Mesendoderm (in vitro differentiated cells): ENCODE measurements around the gene SPACA1. TPM values are rescaled to one million over a fixed set of nuclear protein-coding genes. Genes with fewer than 3 reads are reported as not detected.
"Not testable (repeated sequence)": the region's sequence is repeated elsewhere in the genome, so short reads cannot be mapped to it uniquely, and the experiment has no call there.

Source experiments
- DNase-seq: peaks from one replicate; pipeline ENCODE4 v3.0.0; 2013
- H2AK5ac ChIP-seq: 2 replicates; pipeline ENCODE4 v1.6.1; 2013; ENCODE audit warnings: low read length, inconsistent platforms
- H2BK120ac ChIP-seq: 2 replicates; pipeline ENCODE4 v1.6.1; 2013; ENCODE audit warnings: low read depth, mild to moderate bottlenecking, low read length, moderate library complexity, mixed read lengths
- H2BK15ac ChIP-seq: replicated peaks from 2 replicates; pipeline ENCODE4 v1.6.1; 2013; ENCODE audit warnings: low read depth, mild to moderate bottlenecking, moderate library complexity
- H2BK5ac ChIP-seq: 2 replicates; pipeline ENCODE4 v1.6.1; 2013; ENCODE audit warnings: low read length, inconsistent platforms
- H3K18ac ChIP-seq: 2 replicates; pipeline ENCODE4 v1.6.1; 2013; ENCODE audit warnings: mild to moderate bottlenecking, low read length, mixed read lengths
- H3K23ac ChIP-seq: one replicate; pipeline ENCODE4 v1.6.1; 2013; ENCODE audit warnings: low read length
- H3K27ac ChIP-seq: 2 replicates; pipeline ENCODE4 v1.5.1; 2013; ENCODE audit warnings: low read depth, mild to moderate bottlenecking, inconsistent platforms, low read length, moderate library complexity
- H3K27me3 ChIP-seq: 2 replicates; pipeline ENCODE4 v1.6.1; 2013; ENCODE audit warnings: low read length, control low read depth, mild to moderate bottlenecking, inconsistent platforms; ENCODE audit not compliant: insufficient read depth, poor library complexity
- H3K36me3 ChIP-seq: 2 replicates; pipeline ENCODE4 v1.6.1; 2013; ENCODE audit warnings: low read length, inconsistent platforms; ENCODE audit not compliant: control insufficient read depth, insufficient read depth
- H3K4ac ChIP-seq: one replicate; pipeline ENCODE4 v1.6.1; 2013; ENCODE audit warnings: low read depth, mild to moderate bottlenecking, low read length, moderate library complexity
- H3K4me1 ChIP-seq: 2 replicates; pipeline ENCODE4 v1.6.1; 2013; ENCODE audit warnings: low read depth, low read length, inconsistent platforms; ENCODE audit not compliant: control insufficient read depth
- H3K4me2 ChIP-seq: 2 replicates; pipeline ENCODE4 v1.6.1; 2013; ENCODE audit warnings: low read length
- H3K4me3 ChIP-seq: 2 replicates; pipeline ENCODE4 v1.5.1; 2013; ENCODE audit warnings: mild to moderate bottlenecking, low read length
- H3K56ac ChIP-seq: one replicate; pipeline ENCODE4 v1.6.1; 2013; ENCODE audit warnings: low read length
- H3K79me1 ChIP-seq: 2 replicates; pipeline ENCODE4 v1.6.1; 2013; ENCODE audit warnings: low read length, inconsistent platforms
- H3K79me2 ChIP-seq: 2 replicates; pipeline ENCODE4 v1.6.1; 2013; ENCODE audit warnings: mild to moderate bottlenecking, low read length; ENCODE audit not compliant: control insufficient read depth, insufficient read depth
- H3K9ac ChIP-seq: 2 replicates; pipeline ENCODE4 v1.6.1; 2013; ENCODE audit warnings: low read length, inconsistent platforms
- H4K5ac ChIP-seq: one replicate; pipeline ENCODE4 v1.6.1; 2013; ENCODE audit warnings: low read length
- H4K8ac ChIP-seq: one replicate; pipeline ENCODE4 v1.6.1; 2013; ENCODE audit warnings: low read depth, mild to moderate bottlenecking, control low read depth, low read length, moderate library complexity
- WGBS: extraction: QIAGEN DNeasy Blood & Tissue Kit; methylation state at CpG from one replicate; pipeline ENCODE4 v1.1.7; 2013; ENCODE audit warnings: low lambda C conversion rate, missing lambda C conversion rate; ENCODE audit not compliant: insufficient coverage; ENCODE audit errors: extremely low coverage; 5-methylcytosine and 5-hydroxymethylcytosine counted together
- polyA plus RNA-seq, 2 experiments: library from polyadenylated mRNA; stranded (reverse); fragments of 200-250 nt; gene quantifications; one replicate each; pipeline ENCODE4 v1.2.3, GENCODE V29; 2013

SPACA1 gene, protein sequence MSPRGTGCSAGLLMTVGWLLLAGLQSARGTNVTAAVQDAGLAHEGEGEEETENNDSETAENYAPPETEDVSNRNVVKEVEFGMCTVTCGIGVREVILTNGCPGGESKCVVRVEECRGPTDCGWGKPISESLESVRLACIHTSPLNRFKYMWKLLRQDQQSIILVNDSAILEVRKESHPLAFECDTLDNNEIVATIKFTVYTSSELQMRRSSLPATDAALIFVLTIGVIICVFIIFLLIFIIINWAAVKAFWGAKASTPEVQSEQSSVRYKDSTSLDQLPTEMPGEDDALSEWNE
- not detected for polyA plus RNA-seq (2013, experiment 1 of 2)
- not detected for polyA plus RNA-seq (2013, experiment 2 of 2)

DNA sequence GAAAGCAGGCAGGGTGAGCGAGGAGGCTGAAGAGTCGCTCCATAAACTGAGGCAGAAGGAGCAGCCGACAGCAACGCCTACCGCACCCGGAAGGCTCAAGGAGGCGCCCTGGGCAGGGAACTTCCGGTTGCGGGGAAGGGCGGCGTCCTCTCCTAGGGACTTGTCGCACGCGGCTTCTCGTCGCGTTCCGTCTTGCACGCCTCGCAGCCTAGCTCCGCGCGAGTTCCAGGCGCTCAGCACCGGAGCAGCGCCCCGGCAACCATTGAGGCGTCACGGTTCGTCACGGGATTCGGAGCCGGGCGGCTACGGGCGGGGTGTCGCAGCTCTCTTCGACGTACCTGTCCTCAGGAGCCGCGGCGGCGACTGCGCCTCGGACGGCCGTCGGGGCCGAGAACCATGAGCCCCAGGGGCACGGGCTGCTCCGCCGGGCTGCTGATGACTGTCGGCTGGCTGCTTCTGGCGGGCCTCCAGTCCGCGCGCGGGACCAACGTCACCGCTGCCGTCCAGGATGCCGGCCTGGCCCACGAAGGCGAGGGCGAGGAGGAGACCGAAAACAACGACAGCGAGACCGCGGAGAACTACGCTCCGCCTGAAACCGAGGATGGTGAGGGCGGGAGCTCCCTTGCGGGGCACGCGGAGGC lies at the start of gene SPACA1:
TSS of gene SPACA1 (plus strand) at position 332 of the 641 bp plus-strand sequence. CDS start at position 397, 65 bp downstream.
- Histone ChIP-seq H3K4me1 (no peaks in the 10 kb centered on the region), H3K4me2 (no peak within 1 kb of the TSS), H3K27me3 (no peaks in the 10 kb centered on the region), H4K8ac (no peak within 1 kb of the TSS), H3K36me3 (no peaks in the 10 kb centered on the region), H3K9ac (no peak within 1 kb of the TSS), H3K23ac (no peak within 1 kb of the TSS), H3K79me2 (no peaks in the 10 kb centered on the region), H3K18ac (no peak within 1 kb of the TSS), H3K4me3 (no peak within 1 kb of the TSS), H2BK15ac (no peak within 1 kb of the TSS), H2AK5ac (no peak within 1 kb of the TSS), H4K5ac (no peak within 1 kb of the TSS), H2BK5ac (no peak within 1 kb of the TSS), H3K56ac (no peak within 1 kb of the TSS), H3K4ac (no peak within 1 kb of the TSS), H3K27ac (no peak within 1 kb of the TSS), H2BK120ac (no peak within 1 kb of the TSS), H3K79me1 (no peaks in the 10 kb centered on the region)
- no peak for DNase-seq
- WGBS: no CpG with 5 or more reads among the region's 77 CpGs

DNA sequence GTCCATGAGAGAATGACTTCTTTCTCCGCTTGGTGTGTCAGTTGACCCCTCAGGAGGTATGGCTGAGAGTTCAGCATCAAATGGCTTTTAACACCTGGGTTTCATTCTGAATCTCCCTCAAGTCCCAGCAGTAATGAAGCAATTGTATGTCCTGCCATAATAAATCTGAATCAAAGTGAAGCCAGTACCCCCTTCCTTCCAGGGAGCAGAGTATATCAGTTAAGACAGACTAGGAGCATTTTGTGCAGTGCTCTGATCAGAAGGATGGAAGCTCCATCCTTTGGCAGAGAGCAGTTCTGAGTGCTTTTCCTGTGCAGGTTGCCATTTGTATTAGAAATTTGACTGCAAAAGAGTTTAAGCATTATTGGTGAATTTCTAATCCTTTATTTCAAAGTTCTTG lies 46.9 kb upstream of the SPACA1 start:
- no peak overlapping the region for H2BK5ac ChIP-seq
- H3K36me3 ChIP-seq: no peaks in the 10 kb centered on the region
- H3K79me2 ChIP-seq: no peaks in the 10 kb centered on the region
- no peak overlapping the region for H3K4me2 ChIP-seq
- H2AK5ac ChIP-seq: no peak overlapping the region
- H2BK15ac ChIP-seq: no peak overlapping the region
- H3K4me3 ChIP-seq: no peak overlapping the region
- no peaks in the 10 kb centered on the region for H3K4me1 ChIP-seq
- no peak overlapping the region for H3K56ac ChIP-seq
- no peak overlapping the region for H2BK120ac ChIP-seq
- no peak overlapping the region for H3K9ac ChIP-seq
- no peak overlapping the region for H3K18ac ChIP-seq
- H3K27me3 ChIP-seq: no peaks in the 10 kb centered on the region
- no CpG with 5 or more reads among the region's 1 CpG for WGBS
- no peak overlapping the region for H4K8ac ChIP-seq
- H3K4ac ChIP-seq: no peak overlapping the region
- no peak overlapping the region for H3K23ac ChIP-seq
- DNase-seq: no peak
- H3K79me1 ChIP-seq: no peaks in the 10 kb centered on the region
- H4K5ac ChIP-seq: no peak overlapping the region
- no peak overlapping the region for H3K27ac ChIP-seq

DNA sequence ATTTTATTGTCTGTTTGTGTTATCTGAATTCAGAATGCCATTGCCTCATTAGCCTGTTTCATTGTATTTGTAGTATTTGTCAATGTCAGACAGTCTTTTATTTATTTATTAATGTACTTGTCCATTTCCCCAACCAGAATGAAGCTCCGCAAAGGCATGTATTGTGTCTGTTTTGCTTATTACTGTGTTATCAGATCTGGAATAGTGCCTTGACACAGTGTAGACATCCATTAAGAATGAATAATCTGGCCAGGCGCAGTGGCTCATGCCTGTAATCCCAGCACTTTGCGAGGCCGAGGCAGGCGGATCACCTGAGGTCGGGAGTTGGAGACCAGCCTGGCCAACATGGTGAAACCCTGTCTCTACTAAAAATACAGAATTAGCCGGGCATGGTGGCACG lies 46.4 kb upstream of the SPACA1 start:
- not testable (repeated sequence) for H3K27me3 ChIP-seq
- WGBS: no CpG with 5 or more reads among the region's 8 CpGs

DNA sequence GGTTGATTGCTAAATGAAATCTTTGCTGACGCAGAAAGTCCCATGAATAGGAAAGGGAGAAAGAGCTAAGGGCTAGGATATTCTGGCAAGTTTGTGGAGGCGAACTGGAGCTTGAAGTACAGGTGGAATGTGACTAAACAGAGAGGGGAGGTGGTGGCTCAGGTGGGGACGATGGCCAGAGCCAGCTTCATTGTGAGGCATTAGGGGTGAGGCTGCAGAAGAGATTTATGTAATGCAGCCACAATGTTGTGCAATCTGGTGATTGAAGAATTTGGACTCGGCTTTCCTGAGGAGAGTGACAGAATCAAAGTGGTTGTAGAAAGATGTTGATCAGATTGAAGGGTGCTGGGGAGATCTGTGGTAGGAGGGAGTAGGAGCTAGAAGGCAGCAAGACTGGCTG lies 42.9 kb upstream of the SPACA1 start:
- no peak overlapping the region for H2AK5ac ChIP-seq
- H3K79me2 ChIP-seq: no peaks in the 10 kb centered on the region
- H2BK15ac ChIP-seq: no peak overlapping the region
- H4K5ac ChIP-seq: no peak overlapping the region
- H2BK5ac ChIP-seq: no peak overlapping the region
- H3K27me3 ChIP-seq: no peaks in the 10 kb centered on the region
- no CpG with 5 or more reads among the region's 4 CpGs for WGBS
- H3K4me3 ChIP-seq: no peak overlapping the region
- H3K56ac ChIP-seq: no peak overlapping the region
- no peaks in the 10 kb centered on the region for H3K79me1 ChIP-seq
- no peak overlapping the region for H3K27ac ChIP-seq
- no peaks in the 10 kb centered on the region for H3K4me1 ChIP-seq
- no peak for DNase-seq
- H3K9ac ChIP-seq: no peak overlapping the region
- H4K8ac ChIP-seq: no peak overlapping the region
- no peak overlapping the region for H3K23ac ChIP-seq
- no peak overlapping the region for H2BK120ac ChIP-seq
- H3K4ac ChIP-seq: no peak overlapping the region
- H3K18ac ChIP-seq: no peak overlapping the region
- no peak overlapping the region for H3K4me2 ChIP-seq
- H3K36me3 ChIP-seq: no peaks in the 10 kb centered on the region

More for the DNA sequence above, 46.4 kb upstream of the SPACA1 start:
- not testable (repeated sequence) for H3K4me1 ChIP-seq, H3K79me1 ChIP-seq, H3K9ac ChIP-seq, H2AK5ac ChIP-seq, H3K36me3 ChIP-seq, H4K5ac ChIP-seq, DNase-seq, H3K23ac ChIP-seq, H3K56ac ChIP-seq, H3K4ac ChIP-seq, H3K79me2 ChIP-seq, H3K27ac ChIP-seq, H4K8ac ChIP-seq, H3K4me2 ChIP-seq, H2BK15ac ChIP-seq, H2BK120ac ChIP-seq, H3K18ac ChIP-seq, H2BK5ac ChIP-seq, H3K4me3 ChIP-seq

DNA sequence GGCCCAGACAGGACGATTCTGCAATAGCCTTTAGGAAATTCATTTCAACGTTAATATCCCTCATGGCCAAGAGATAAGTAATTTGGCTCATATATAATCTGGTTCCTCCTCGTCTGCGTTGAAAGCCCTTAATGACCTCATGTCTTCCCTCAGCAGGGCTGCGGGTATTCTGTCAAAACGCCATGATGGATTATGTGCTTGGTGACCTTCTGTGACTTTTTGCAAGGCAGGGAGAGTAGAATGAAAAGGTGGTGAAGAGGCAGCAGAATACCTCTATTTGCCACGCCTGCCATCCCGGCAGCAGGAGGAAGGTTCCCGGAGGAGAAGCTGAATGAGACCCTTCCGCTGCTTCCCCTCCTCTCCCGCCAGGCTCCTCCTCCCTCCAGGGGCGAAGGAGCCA lies 41.1 kb upstream of the SPACA1 start:
- Histone ChIP-seq H3K56ac (no peak overlapping the region), H3K27me3 (no peaks in the 10 kb centered on the region), H2BK120ac (no peak overlapping the region), H4K8ac (no peak overlapping the region), H2BK5ac (no peak overlapping the region), H3K18ac (no peak overlapping the region), H3K4me1 (no peaks in the 10 kb centered on the region), H3K79me2 (no peaks in the 10 kb centered on the region), H2AK5ac (no peak overlapping the region), H2BK15ac (no peak overlapping the region), H3K79me1 (no peaks in the 10 kb centered on the region), H4K5ac (no peak overlapping the region), H3K36me3 (no peaks in the 10 kb centered on the region), H3K9ac (no peak overlapping the region), H3K4ac (no peak overlapping the region), H3K27ac (no peak overlapping the region), H3K23ac (no peak overlapping the region), H3K4me2 (no peak overlapping the region), H3K4me3 (no peak overlapping the region)
- no CpG with 5 or more reads among the region's 12 CpGs for WGBS
- no peak for DNase-seq
